ENCODE data around the gene MYOM1.

DNA sequence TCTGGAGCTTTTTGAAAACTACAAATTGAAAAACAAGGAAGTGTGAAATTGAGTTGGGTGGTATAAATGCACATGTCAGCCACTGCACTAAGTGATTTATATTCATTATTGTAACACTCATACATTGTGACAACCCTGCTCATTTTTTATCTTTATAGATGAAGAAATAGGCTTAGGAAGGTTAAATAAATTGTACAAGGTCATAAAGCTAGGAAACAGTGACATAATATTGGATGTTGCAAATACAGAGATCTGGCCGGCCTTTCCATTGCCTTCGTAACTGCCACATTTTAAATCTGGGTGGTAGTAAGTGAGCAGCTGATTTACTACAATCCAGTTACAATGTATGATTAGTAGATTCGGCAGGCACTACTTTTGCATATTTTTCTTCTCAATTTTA lies 130.2 kb downstream of the MYOM1 start:
- TF ChIP-seq GATA2 (IDR thresholded peaks at IDR 0.05; ENCODE audit: low read depth, low read length) (no peak), GATA3 (IDR thresholded peaks at IDR 0.05; ENCODE audit: low read depth, low read length) (no peak)

All from SH-SY5Y (cell line).